H1 (cell line): Measurements from ENCODE around the gene SCGB1A1. TPM values are rescaled to one million over a fixed set of nuclear protein-coding genes. Genes with fewer than 3 reads are reported as not detected.
A peak's percentile ranks its signal among the peaks of the same experiment; 100 is the strongest.

Experiments used
- CTCF ChIA-PET: fragments of 300-600 bp; sonication (Branson Sonifier 250); formaldehyde crosslinking; loops from one replicate; lab custom pipeline; 2021; ENCODE audit not compliant: partially characterized antibody; lab: Charles Lee
- POLR2A ChIA-PET: fragments of 300-600 bp; sonication (Branson Sonifier 250); formaldehyde crosslinking; loops from one replicate; lab custom pipeline; 2021; ENCODE audit warnings: inconsistent platforms; ENCODE audit not compliant: partially characterized antibody; lab: Charles Lee
- DNase-seq, 2 experiments: peaks; one replicate each; pipeline versions ENCODE4 v3.0.0 to v3.0.0-alpha.2; 2010 to 2022; ENCODE audit warnings: low spot score in 2 of 2, low read depth in 1 of 2, mixed read lengths in 1 of 2
- FAIRE-seq: peaks from 2 replicates; lab custom pipeline; 2011; peaks lifted over from hg19 to GRCh38; lab: Jason Lieb, UNC
- H2AFZ ChIP-seq: 2 replicates; pipeline ENCODE4 v1.8.1; 2012; ENCODE audit warnings: low read length, inconsistent platforms
- H2AK5ac ChIP-seq: 2 replicates; pipeline ENCODE4 v1.6.1; 2013; ENCODE audit warnings: low read depth, low read length
- H2BK120ac ChIP-seq: replicated peaks from 2 replicates; pipeline ENCODE3; 2013; ENCODE audit warnings: low read depth, low read length, inconsistent platforms
- H2BK12ac ChIP-seq: 2 replicates; pipeline ENCODE4 v1.6.1; 2013; ENCODE audit warnings: low read depth, low read length
- H2BK15ac ChIP-seq: 2 replicates; pipeline ENCODE4 v1.6.1; 2013; ENCODE audit warnings: low read length
- H2BK20ac ChIP-seq: 2 replicates; pipeline ENCODE4 v1.6.1; 2013; ENCODE audit warnings: low read length
- H2BK5ac ChIP-seq: 2 replicates; pipeline ENCODE4 v1.6.1; 2013; ENCODE audit warnings: low read depth, low read length
- H3K14ac ChIP-seq: 2 replicates; pipeline ENCODE4 v1.6.1; 2013; ENCODE audit warnings: inconsistent platforms; ENCODE audit not compliant: insufficient read length
- H3K18ac ChIP-seq: 2 replicates; pipeline ENCODE4 v1.6.1; 2013; ENCODE audit warnings: low read length; ENCODE audit errors: extremely low read depth
- H3K23ac ChIP-seq: 2 replicates; pipeline ENCODE4 v1.6.1; 2013; ENCODE audit warnings: inconsistent platforms; ENCODE audit not compliant: insufficient read length
- H3K23me2 ChIP-seq: 2 replicates; pipeline ENCODE4 v1.6.1; 2013; ENCODE audit warnings: low read depth, low read length
- H3K27ac ChIP-seq: 2 replicates; pipeline ENCODE4 v1.6.1; 2011; ENCODE audit warnings: low read depth, low read length, inconsistent platforms
- H3K27me3 ChIP-seq, 4 experiments: replicated peaks in 1 of 4; 1 replicate in 1 of 4; 2 replicates in 3 of 4; pipeline versions ENCODE4 v1.6.1 to v1.8.1; 2011 to 2013; ENCODE audit warnings: low read length in 3 of 4, mild to moderate bottlenecking in 3 of 4, inconsistent platforms in 2 of 4, mixed read lengths in 2 of 4, moderate library complexity in 1 of 4; ENCODE audit not compliant: control insufficient read depth in 3 of 4, insufficient read depth in 3 of 4; ENCODE audit errors: extremely low read depth in 1 of 4
- H3K36me3 ChIP-seq, 4 experiments: 2 replicates each; pipeline versions ENCODE4 v1.6.1 to v1.8.1; 2011 to 2013; ENCODE audit warnings: mild to moderate bottlenecking in 4 of 4, low read length in 3 of 4, moderate library complexity in 2 of 4, control low read depth in 1 of 4, inconsistent platforms in 1 of 4; ENCODE audit not compliant: insufficient read depth in 4 of 4, control insufficient read depth in 2 of 4
- H3K4ac ChIP-seq: replicated peaks from 2 replicates; pipeline ENCODE3; 2013; ENCODE audit warnings: low read length, low read depth, mixed read lengths, inconsistent platforms; ENCODE audit not compliant: insufficient read length
- H3K4me1 ChIP-seq, 4 experiments: replicated peaks in 1 of 4; 1 replicate in 1 of 4; 2 replicates in 3 of 4; pipeline versions ENCODE4 v1.6.1 to v1.8.1; 2011 to 2013; ENCODE audit warnings: low read length in 3 of 4, inconsistent platforms in 2 of 4, mixed read lengths in 1 of 4; ENCODE audit not compliant: insufficient read depth in 4 of 4, control insufficient read depth in 3 of 4
- H3K4me2 ChIP-seq, 2 experiments: 2 replicates each; pipeline versions ENCODE4 v1.6.1 to v1.8.1; 2011 to 2013; ENCODE audit warnings: low read depth in 2 of 2, low read length in 2 of 2, control low read depth in 1 of 2, inconsistent platforms in 1 of 2, mild to moderate bottlenecking in 1 of 2; ENCODE audit not compliant: insufficient read depth in 1 of 2
- H3K4me3 ChIP-seq, 4 experiments: fragments of 200-600, 300-600 bp in 1 of 4; sonication (generic), shearing (Covaris generic), sonication (Bioruptor Twin) in 1 of 4; 2 replicates each; pipeline versions ENCODE4 v1.5.1 to v1.8.1; 2011 to 2016; ENCODE audit warnings: low read length in 4 of 4, low read depth in 3 of 4, control low read depth in 2 of 4, inconsistent platforms in 2 of 4, mild to moderate bottlenecking in 2 of 4, mixed read lengths in 1 of 4, moderate library complexity in 1 of 4; ENCODE audit not compliant: insufficient read depth in 2 of 4; ENCODE audit errors: extremely low read depth in 1 of 4
- H3K56ac ChIP-seq: replicated peaks from 2 replicates; pipeline ENCODE3; 2013; ENCODE audit warnings: low read depth, mild to moderate bottlenecking, mixed read lengths, low read length, inconsistent platforms; ENCODE audit not compliant: insufficient read length
- H3K79me1 ChIP-seq: 2 replicates; pipeline ENCODE4 v1.6.1; 2013; ENCODE audit warnings: low read depth, low read length, control low read depth
- H3K79me2 ChIP-seq, 2 experiments: 2 replicates each; pipeline versions ENCODE4 v1.6.1 to v1.8.1; 2012 to 2013; ENCODE audit warnings: low read length in 2 of 2, mild to moderate bottlenecking in 2 of 2, inconsistent platforms in 1 of 2; ENCODE audit not compliant: insufficient read depth in 2 of 2, control insufficient read depth in 1 of 2
- H3K9ac ChIP-seq, 4 experiments: replicated peaks in 1 of 4; 1 replicate in 1 of 4; 2 replicates in 3 of 4; pipeline versions ENCODE4 v1.6.1 to v1.8.1; 2011 to 2013; ENCODE audit warnings: low read depth in 3 of 4, low read length in 3 of 4, control low read depth in 2 of 4, mild to moderate bottlenecking in 2 of 4, moderate library complexity in 2 of 4, inconsistent platforms in 1 of 4; ENCODE audit errors: extremely low read depth in 1 of 4
- H3K9me3 ChIP-seq, 2 experiments: 2 replicates each; pipeline versions ENCODE4 v1.6.1 to v1.8.1; 2012 to 2013; ENCODE audit warnings: mild to moderate bottlenecking in 2 of 2, moderate library complexity in 2 of 2, control low read depth in 1 of 2, inconsistent platforms in 1 of 2, low read depth in 1 of 2, low read length in 1 of 2, mixed read lengths in 1 of 2; ENCODE audit not compliant: insufficient read depth in 2 of 2
- H4K20me1 ChIP-seq, 2 experiments: replicated peaks in 1 of 2; 2 replicates each; pipeline versions ENCODE3 to v1.8.1; 2011 to 2013; ENCODE audit warnings: inconsistent platforms in 2 of 2, low read length in 2 of 2, mild to moderate bottlenecking in 1 of 2; ENCODE audit not compliant: insufficient read depth in 2 of 2, control insufficient read depth in 1 of 2
- H4K5ac ChIP-seq: 2 replicates; pipeline ENCODE4 v1.6.1; 2013; ENCODE audit warnings: low read length, low read depth, mixed read lengths, inconsistent platforms; ENCODE audit not compliant: insufficient read length
- H4K8ac ChIP-seq: 2 replicates; pipeline ENCODE4 v1.8.0; 2013; ENCODE audit warnings: mild to moderate bottlenecking, moderate library complexity, low read length, inconsistent platforms; ENCODE audit not compliant: insufficient read depth; ENCODE audit errors: extremely low read depth
- H4K91ac ChIP-seq: replicated peaks from 2 replicates; pipeline ENCODE3; 2013; ENCODE audit warnings: low read length, mixed read lengths, inconsistent platforms; ENCODE audit not compliant: insufficient read length
- BRCA1 ChIP-seq: IDR thresholded peaks from 2 replicates; pipeline ENCODE4 v1.6.1; 2012; ENCODE audit warnings: low read depth, low read length, improper control_type of control experiment
- CBX5 ChIP-seq: fragments of 300-800, 300-1000 bp; sonication (generic); IDR thresholded peaks from 2 replicates; pipeline ENCODE4 v1.7.1; 2016; ENCODE audit warnings: antibody characterized with exemption, low read length, low read depth
- EZH2 ChIP-seq: fragments of 200-600 bp; sonication (generic); IDR thresholded peaks from 2 replicates; pipeline ENCODE4 v1.7.1; 2012; ENCODE audit warnings: low read depth, mild to moderate bottlenecking, moderate library complexity, low read length, inconsistent platforms; ENCODE audit not compliant: severe bottlenecking
- GTF2F1 ChIP-seq: IDR thresholded peaks from 2 replicates; pipeline ENCODE4 v1.6.1; 2012; ENCODE audit warnings: low read depth, low read length, improper control_type of control experiment, borderline replicate concordance
- HDAC2 ChIP-seq, 2 experiments: fragments of 300-600 bp in 1 of 2; sonication (generic) in 1 of 2; IDR thresholded peaks; 2 replicates each; pipeline ENCODE4 v1.6.1; 2011 to 2012; ENCODE audit warnings: low read depth in 2 of 2, low read length in 2 of 2, mild to moderate bottlenecking in 2 of 2, moderate library complexity in 2 of 2, borderline replicate concordance in 1 of 2, inconsistent platforms in 1 of 2
- HDAC6 ChIP-seq: IDR thresholded peaks from one replicate; pipeline ENCODE4 v1.7.1; 2012; ENCODE audit warnings: low read depth, mild to moderate bottlenecking, inconsistent platforms, low read length, moderate library complexity
- RNF2 ChIP-seq: fragments of 200-900, 300-1000 bp; sonication (generic); IDR thresholded peaks from 2 replicates; pipeline ENCODE4 v1.7.1; 2016; ENCODE audit warnings: borderline replicate concordance, low read depth, mild to moderate bottlenecking, antibody characterized with exemption, low read length; ENCODE audit not compliant: poor library complexity, severe bottlenecking; ENCODE audit errors: missing control alignments
- SIN3A ChIP-seq, 2 experiments: IDR thresholded peaks in 1 of 2; conservative IDR thresholded peaks in 1 of 2; 2 replicates each; pipeline ENCODE4 v1.6.1; 2011 to 2012; ENCODE audit warnings: low read length in 2 of 2, improper control_type of control experiment in 1 of 2, low read depth in 1 of 2, mild to moderate bottlenecking in 1 of 2
- SIX5 ChIP-seq: IDR thresholded peaks from 2 replicates; pipeline ENCODE4 v1.6.1; 2011; ENCODE audit warnings: mild to moderate bottlenecking, low read depth, low read length
- SUZ12 ChIP-seq: fragments of 200-600 bp; sonication (generic); IDR thresholded peaks from 2 replicates; pipeline ENCODE4 v1.6.1; 2012; ENCODE audit warnings: mild to moderate bottlenecking, inconsistent platforms, low read length, moderate library complexity, mixed read lengths
- WGBS, 2 experiments: shearing (Covaris generic) in 1 of 2; methylation state at CpG; one replicate each; pipeline versions ENCODE4 v1.1.6 to v1.1.7; 2013 to 2015; ENCODE audit warnings: low lambda C conversion rate in 2 of 2, mixed read lengths in 2 of 2, inconsistent platforms in 1 of 2, low coverage in 1 of 2, missing lambda C conversion rate in 1 of 2; ENCODE audit not compliant: insufficient replicate concordance in 2 of 2, insufficient coverage in 1 of 2, insufficient read length in 1 of 2; ENCODE audit errors: extremely low coverage in 1 of 2, missing lambda C conversion rate in 1 of 2; 5-methylcytosine and 5-hydroxymethylcytosine counted together
- long read RNA-seq, 2 experiments: library from RNA in 1 of 2; library from capped mRNA in 1 of 2; stranded (forward); transcript quantifications; one replicate each; pipeline ENCODE4 v2.0.0, GENCODE V29; 2021; ENCODE audit warnings: inconsistent platforms in 1 of 2
- polyA minus RNA-seq, 3 experiments: library from RNA; depleted of rRNA, polyadenylated mRNA; stranded (reverse); fragments of >200 nt; gene quantifications; 1 replicate in 2 of 3; 2 replicates in 1 of 3; pipeline ENCODE4 v1.2.3, GENCODE V29; 2011
- polyA plus RNA-seq, 7 experiments: library from polyadenylated mRNA; depleted of rRNA in 3 of 7; stranded (reverse) in 5 of 7; unstranded in 2 of 7; fragments of >200 nt in 5 of 7; fragments of 200-250 nt in 2 of 7; gene quantifications; 1 replicate in 5 of 7; 2 replicates in 1 of 7; 4 replicates in 1 of 7; pipeline versions ENCODE4 v1.2.1 to v1.2.3, GENCODE V29; 2011 to 2013; ENCODE audit warnings: missing spikeins in 2 of 7, mixed read lengths in 2 of 7
- total RNA-seq: library from RNA; stranded (reverse); fragmentation: NEBNext Ultra II Directional; extraction: Animal tissue kit (Norgen Biotek cat#: 25700); gene quantifications from 2 replicates; pipeline ENCODE4 v1.2.1, GENCODE V29; 2021

The SCGB1A1 gene
- not detected in 2 replicates for total RNA-seq
- not detected in 2 replicates for polyA plus RNA-seq (2011; rRNA removed)
- not detected for polyA plus RNA-seq (2011; cell fraction: cytosol; rRNA removed)
- polyA plus RNA-seq (2011; cell fraction: nucleus; rRNA removed): not detected
- polyA plus RNA-seq (2012, experiment 1 of 2): not detected in 4 replicates
- not detected for polyA plus RNA-seq (2012, experiment 2 of 2)
- not detected for polyA plus RNA-seq (2013, experiment 1 of 2)
- polyA plus RNA-seq (2013, experiment 2 of 2): not detected
- not detected in 2 replicates for polyA minus RNA-seq (2011; rRNA and poly(A)+ RNA removed)
- not detected for polyA minus RNA-seq (2011; cell fraction: cytosol; rRNA and poly(A)+ RNA removed)
- not detected for polyA minus RNA-seq (2011; cell fraction: nucleus; rRNA and poly(A)+ RNA removed)
- long read RNA-seq, experiment 1: 0 reads
- long read RNA-seq, experiment 2: 0 reads

GRCh38 chr11:62418733-62419132 is at the start of gene SCGB1A1:
SCGB1A1 (plus strand) TSS chr11:62419033; CDS start chr11:62419096, 63 bp downstream.
- Histone ChIP-seq H2BK15ac (no peak within 1 kb of the TSS), H2AK5ac (no peak within 1 kb of the TSS), H3K9ac (no peak within 1 kb of the TSS), H3K27me3 (peaks cover 0 to 8% (median 7%) of the 10 kb centered on the region in 4 experiments; a peak in 6 of 7 replicates), H4K8ac (peak within 1 kb of the TSS; percentile 4; the same call in 1 of the 2 replicates), H2BK12ac (no peak within 1 kb of the TSS), H3K79me1 (no peaks in the 10 kb centered on the region), H3K4ac (no peak within 1 kb of the TSS), H3K79me2 (no peaks in the 10 kb centered on the region), H3K36me3 (no peaks in the 10 kb centered on the region), H2BK20ac (no peak within 1 kb of the TSS), H4K20me1 (no peaks in the 10 kb centered on the region), H3K23me2 (peaks cover 2% of the 10 kb centered on the region; the same call in 1 of the 2 replicates), H3K9me3 (no peaks in the 10 kb centered on the region), H2BK5ac (no peak within 1 kb of the TSS), H3K14ac (no peak within 1 kb of the TSS), H3K27ac (no peak within 1 kb of the TSS), H4K5ac (no peak within 1 kb of the TSS), H3K18ac (no peak within 1 kb of the TSS), H3K56ac (no peak within 1 kb of the TSS), H2AFZ (no peak within 1 kb of the TSS), H3K4me1 (no peaks in the 10 kb centered on the region), H3K4me3 (no peak within 1 kb of the TSS), H3K4me2 (no peak within 1 kb of the TSS), H4K91ac (no peak within 1 kb of the TSS), H2BK120ac (no peak within 1 kb of the TSS), H3K23ac (no peak within 1 kb of the TSS)
- ChIA-PET CTCF (interaction anchor here (0.8 to 7.5 kb wide), 8 partner anchors 9 to 1938 kb away, joined by 3 to 82 read pairs (median 3); no protein-coding TSS in a partner anchor), POLR2A (interaction anchor here (1.0 to 1.8 kb wide), 4 partner anchors 17 to 249 kb away, joined by 3 to 5 read pairs (median 4); partner anchors contain the start of gene EEF1G)
- WGBS, 2 experiments: 79% methylated on average over 4 of the region's 4 CpGs; no CpG with 5 or more reads in 1 of the 2 experiments
- no peak for DNase-seq
- no peak for FAIRE-seq
- TF ChIP-seq SUZ12 (no peak), SIN3A (conservative IDR thresholded peaks at IDR 0.05 in 1 of 2, IDR thresholded peaks at IDR 0.05 in 1 of 2; ENCODE audit: low read depth in 1 of 2, low read length in 2 of 2) (no peak), HDAC2 (IDR thresholded peaks at IDR 0.05; ENCODE audit: borderline replicate concordance in 1 of 2, low read depth in 2 of 2, low read length in 2 of 2) (no peak), EZH2 (no peak), CBX5 (no peak), GTF2F1 (no peak), RNF2 (no peak), SIX5 (no peak), BRCA1 (no peak), HDAC6 (no peak)
